NCI-H2196 (cell line): ENCODE data around the gene BRI3.
A peak's percentile ranks its signal among the peaks of the same experiment; 100 is the strongest.

Source experiments
- DNase-seq: peaks from one replicate; lab custom pipeline; 2025; ENCODE audit not compliant: unreplicated experiment; lab: John Stamatoyannopoulos, UW

Gene BRI3, protein sequence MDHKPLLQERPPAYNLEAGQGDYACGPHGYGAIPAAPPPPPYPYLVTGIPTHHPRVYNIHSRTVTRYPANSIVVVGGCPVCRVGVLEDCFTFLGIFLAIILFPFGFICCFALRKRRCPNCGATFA

DNA sequence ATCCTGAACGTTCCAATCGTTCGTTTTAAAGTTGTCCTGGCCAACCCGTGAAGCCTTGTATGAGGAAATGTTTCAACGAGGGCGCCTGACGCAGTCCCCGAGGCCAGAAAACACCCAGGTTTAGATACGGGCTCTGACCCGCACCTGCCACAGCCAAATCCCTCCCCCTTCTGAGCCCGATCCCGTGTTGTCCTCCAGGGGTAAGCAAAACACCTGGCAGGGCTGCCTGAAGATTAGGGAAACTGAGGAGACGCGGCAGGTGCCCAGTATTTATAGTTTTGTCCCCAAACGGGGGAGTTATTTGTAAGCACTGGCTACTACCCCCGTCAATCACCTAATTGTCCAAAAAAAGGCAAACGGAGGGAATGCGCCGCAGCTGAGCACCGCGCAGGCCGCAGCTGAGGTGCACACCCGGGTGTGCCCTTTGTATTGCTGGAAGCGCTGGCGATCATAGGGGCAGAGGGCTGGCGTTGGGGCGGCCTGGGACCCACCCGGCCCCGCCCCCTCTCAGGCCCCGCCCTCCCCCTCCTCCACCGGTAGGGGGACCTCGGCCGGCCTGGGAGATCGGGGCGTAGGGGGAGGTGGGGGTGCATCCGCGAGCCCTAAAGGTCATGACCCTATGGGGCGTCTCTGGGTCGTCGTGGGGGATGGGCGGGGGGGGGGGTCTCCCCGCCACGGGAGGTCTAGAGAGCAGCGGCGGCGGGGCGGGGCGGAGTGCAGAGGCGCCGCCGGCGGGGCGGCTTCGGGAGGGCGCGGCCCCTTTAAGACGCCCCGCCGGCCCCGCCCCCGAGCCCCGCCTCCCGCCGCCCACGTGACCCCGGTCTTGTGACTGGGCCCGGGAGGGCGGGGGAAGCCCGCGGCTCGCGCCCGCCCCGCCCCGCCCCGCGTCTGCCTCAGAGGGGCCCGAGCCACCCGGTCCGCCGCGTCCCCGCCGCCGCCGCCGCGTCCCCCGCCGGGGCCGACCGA is at the start of gene BRI3:
BRI3 (plus strand) TSS at position 896 of the 966 bp plus-strand sequence. CDS start 110 bp downstream, outside the sequence.
- peak; percentile 88 for DNase-seq

DNA sequence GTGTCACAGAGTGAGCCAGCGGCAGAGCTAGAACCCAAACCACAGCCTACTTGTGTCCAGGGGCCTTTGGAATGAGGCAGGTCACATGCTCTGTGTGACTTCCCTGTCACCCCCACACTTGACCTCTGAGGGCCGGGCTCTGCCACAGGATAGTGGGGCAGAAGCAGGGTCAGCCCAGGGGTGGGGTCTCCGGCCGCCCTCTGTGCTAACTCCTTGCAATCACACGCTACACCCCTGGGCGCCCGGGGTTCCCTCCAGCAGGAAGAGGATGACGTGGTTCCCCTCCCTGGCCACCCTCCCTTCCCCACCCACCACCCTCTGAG is 49.3 kb upstream of the BRI3 start:
- no peak for DNase-seq

- DNase-seq: no peak
Observed at GRCh38 chr7:98232799-98233198, 48.7 kb upstream of the BRI3 start.

DNA sequence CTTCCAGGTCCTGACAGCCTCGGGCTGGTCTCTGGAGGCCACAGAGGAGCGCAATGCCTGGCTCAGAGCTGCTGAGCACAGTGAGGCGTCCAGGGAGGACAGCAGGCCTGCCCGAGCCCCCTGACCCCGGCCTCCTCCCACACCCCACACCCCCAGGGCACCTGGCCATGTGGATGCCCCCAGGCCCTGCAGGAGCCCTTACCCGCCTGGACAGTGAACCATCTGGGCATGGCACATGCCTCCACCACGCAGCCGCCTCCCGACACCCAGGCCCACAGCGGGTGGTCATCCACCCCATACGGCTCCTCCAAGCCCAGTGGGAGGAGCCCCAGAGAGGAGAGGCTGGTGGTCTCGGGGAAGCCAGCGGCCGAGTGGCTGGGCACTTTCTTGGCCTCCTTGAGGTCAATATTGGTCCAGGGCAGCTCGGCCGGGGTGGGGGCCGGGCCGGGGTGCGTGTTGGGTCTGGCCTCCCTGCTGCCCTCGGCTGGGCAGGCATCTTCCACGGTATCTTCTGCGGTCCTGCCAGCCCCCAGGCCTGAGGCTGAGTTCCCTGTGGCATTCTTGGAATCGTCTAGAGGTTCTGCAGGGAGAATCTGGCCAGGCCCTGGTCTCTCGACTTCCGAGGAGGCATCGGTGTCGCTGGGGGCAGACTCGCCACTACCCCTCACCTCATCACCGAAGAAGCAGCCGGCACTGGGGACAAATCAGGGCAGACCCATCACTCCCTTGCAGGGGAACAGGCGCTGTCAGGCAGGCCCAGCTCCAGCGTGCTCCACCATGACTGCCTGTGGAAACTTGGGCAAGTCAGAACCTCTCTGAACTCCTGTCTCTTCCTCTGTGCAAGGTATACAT is 48.0 kb upstream of the BRI3 start:
- DNase-seq: no peak

GRCh38 chr7:98234429-98235147 is 46.9 kb upstream of the BRI3 start:
- DNase-seq: no peak

GRCh38 chr7:98235901-98236300 is 45.6 kb upstream of the BRI3 start:
- no peak for DNase-seq

GRCh38 chr7:98236355-98237185 is 44.9 kb upstream of the BRI3 start:
- DNase-seq: no peak

DNA sequence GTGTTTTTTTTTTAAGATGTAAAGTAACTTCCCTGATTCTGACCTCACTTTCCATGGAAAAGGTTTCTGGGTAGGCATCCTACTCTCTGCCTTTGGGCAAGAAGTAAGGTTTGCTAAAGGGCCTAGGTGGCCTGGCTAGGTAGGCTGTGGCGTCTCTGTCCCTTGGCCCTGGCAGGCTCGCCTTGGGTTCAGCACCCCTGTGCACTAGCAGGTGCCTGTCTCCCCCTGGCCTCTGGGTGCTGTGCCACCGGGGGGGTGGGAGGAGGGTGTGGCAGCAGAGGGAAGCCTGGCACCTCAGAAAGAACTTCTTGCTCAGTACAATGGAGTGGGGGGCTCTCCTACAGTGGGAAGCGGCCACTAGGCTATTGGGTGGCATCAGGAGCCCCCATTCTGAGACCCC is 43.4 kb upstream of the BRI3 start:
- DNase-seq: no peak

DNA sequence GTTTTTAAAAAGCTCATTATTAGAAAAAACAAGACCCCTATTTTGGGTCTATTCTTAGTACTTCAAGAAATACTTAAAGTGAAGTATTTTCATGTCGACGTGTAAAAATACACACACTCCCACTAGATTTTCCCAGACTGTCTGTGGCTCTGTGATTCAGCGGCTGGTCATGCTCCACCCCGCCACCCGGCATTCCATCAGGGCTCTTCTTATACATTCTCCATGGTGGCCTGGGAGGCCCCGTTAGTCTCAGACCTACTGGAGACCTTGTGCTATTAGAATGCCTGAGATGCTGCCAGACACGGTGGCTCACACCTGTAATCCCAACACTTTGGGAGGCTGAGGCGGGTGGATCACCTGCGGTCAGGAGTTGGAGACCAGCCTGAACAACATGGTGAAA is 42.5 kb upstream of the BRI3 start:
- DNase-seq: no peak

DNA sequence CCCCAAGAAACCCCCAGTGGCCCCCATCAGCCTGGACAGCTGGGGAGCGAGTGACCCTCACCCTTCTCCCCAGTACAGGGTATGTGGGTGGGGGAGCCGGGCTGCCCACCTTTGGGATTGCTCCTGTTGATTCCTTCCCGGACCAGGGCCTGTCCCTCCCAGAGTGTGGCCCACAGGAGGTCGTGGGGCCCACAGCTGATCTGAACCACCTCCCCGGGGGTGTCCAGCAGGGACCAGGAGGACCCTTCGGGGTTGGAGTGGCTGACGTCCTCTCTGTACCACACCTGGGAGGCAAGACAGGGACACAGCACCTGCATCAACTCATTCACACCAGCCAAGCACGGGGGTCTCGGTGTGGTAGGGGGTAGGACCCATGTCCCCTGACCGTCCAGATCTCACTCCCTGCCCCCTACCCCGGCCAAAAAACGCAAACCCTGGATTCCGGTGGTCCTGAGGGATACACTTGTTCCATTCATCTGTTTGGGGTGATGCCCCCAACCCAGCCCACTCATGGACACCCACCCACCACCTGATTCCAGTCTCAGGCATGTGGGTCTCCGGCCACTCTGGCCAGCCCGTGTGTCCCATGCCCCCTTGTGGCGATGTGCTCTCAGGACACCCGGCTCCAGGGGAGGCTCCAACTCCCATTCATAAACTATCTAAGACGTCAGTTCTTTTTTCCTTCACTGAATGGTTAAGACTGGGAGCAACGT is 40.4 kb upstream of the BRI3 start:
- DNase-seq: peak; percentile 47

DNA sequence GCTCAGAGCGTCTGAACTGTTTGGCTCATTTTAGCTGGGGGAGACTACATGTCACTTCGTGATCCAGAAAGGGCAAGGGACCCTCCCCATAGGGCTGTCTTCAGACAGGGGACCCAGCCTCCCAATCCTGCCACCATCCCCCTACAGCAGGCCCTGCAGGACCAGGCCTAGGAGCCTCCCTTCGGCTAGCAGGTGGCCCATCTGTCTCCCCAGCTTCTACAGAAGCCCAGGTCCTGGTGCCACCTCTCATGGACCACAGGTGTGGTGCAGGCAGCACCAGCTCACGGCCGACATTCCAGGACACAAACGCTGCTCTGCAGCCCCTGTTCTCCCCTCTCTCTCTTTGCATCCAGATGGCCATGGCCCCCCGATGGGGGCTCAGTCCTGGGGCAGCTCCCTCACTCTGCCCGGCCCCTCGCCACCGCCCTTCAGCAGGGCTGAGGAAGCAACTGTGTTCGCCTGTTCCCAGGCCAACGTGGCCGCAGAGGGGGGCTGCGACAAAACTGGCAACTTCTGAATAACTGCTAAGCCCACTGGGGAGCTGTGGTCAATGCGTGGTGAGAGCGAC is 39.7 kb upstream of the BRI3 start:
- DNase-seq: no peak

GRCh38 chr7:98242342-98242741 is 39.1 kb upstream of the BRI3 start:
- no peak for DNase-seq

DNA sequence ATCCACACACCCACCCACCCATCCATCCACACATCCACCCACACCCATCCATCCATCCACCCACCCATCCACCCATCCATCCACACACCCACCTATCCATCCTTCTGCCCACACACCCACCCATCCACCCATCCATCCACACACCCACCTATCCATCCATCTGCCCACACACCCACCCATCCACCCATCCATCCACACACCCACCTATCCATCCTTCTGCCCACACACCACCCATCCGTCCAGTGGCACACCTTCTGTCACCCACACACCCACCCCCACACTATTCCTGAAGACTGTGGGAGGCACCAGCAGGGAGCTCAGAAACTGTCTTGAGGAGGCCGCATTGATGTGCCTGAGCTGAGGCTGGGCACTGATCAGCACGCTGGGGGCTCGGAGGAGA is 38.6 kb upstream of the BRI3 start:
- no peak for DNase-seq

GRCh38 chr7:98244871-98245270 is 36.6 kb upstream of the BRI3 start:
- DNase-seq: no peak

GRCh38 chr7:98248156-98248555 is 33.3 kb upstream of the BRI3 start:
- DNase-seq: no peak

DNA sequence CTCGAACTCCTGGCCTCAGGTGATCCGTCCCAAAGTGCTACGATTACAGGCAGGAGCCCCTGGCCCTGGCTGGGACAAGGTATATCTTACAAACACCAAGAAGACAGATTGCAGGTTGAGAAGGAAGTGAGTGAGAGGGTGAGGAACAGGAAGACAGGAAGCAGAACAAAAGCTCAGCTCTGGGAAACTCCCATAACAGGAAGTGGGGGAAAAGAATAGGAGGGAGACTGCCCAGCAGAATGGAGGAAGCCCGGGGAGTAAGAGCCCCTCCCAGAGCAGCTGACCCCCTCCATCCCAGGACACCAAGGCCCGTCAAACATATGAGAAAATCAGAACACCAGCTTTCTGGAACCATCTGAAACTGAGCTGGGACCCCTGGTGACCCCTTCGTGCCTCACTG is 32.4 kb upstream of the BRI3 start:
- no peak for DNase-seq

DNA sequence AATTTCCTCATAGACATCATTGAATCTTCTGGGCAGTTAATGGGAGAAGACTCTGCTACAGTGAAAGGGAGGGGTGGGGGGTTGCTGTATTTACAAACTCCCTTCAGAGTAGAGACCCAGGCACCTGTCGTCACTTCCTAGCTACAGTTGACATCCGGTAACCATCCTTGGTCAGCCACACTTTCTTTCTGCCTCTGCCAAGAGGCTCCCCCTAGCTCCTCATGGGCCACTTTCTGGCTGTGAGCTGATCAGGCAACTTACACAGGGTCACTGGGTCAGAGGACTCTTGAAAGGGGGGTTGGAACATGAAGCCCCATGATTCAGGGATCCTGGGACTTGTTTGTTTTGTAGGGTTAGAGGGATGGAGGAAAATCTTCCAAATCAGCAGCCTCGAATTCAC is 30.7 kb upstream of the BRI3 start:
- DNase-seq: no peak

GRCh38 chr7:98251231-98251600 is 30.3 kb upstream of the BRI3 start:
- DNase-seq: no peak
